HepG2 (cell line): ENCODE measurements around the gene FGGY. TPM values are rescaled to one million over a fixed set of nuclear protein-coding genes. Genes with fewer than 3 reads are reported as not detected.
A peak's percentile ranks its signal among the peaks of the same experiment; 100 is the strongest.

Experiments
- CREM ChIP-seq, 2 experiments: sonication (generic) in 1 of 2; formaldehyde crosslinking in 1 of 2; IDR thresholded peaks; 2 replicates each; pipeline versions ENCODE4 v1.4.0 to v1.6.1; 2016 to 2020; ENCODE audit warnings: antibody characterized with exemption in 1 of 2, mild to moderate bottlenecking in 1 of 2, missing genetic modification reagents in 1 of 2
- EEA1 ChIP-seq: sonication (generic); formaldehyde crosslinking; IDR thresholded peaks from 2 replicates; pipeline ENCODE4 v1.5.1; 2020; ENCODE audit warnings: mild to moderate bottlenecking, missing genetic modification reagents, borderline replicate concordance
- FOXO1 ChIP-seq: sonication (generic); formaldehyde crosslinking; IDR thresholded peaks from 2 replicates; pipeline ENCODE4 v1.4.0; 2020; ENCODE audit warnings: missing genetic modification reagents
- HNF4A ChIP-seq: sonication (generic); formaldehyde crosslinking; IDR thresholded peaks from 2 replicates; pipeline ENCODE4 v1.4.0; 2020; ENCODE audit warnings: missing genetic modification reagents
- HOXA3 ChIP-seq: sonication (generic); formaldehyde crosslinking; IDR thresholded peaks from 2 replicates; pipeline ENCODE4 v1.5.0; 2020; ENCODE audit warnings: missing genetic modification reagents
- IRF9 ChIP-seq: sonication (generic); formaldehyde crosslinking; IDR thresholded peaks from 2 replicates; pipeline ENCODE4 v1.8.0; 2022; ENCODE audit warnings: missing genetic modification reagents, mild to moderate bottlenecking, borderline replicate concordance
- NR2F6 ChIP-seq, 2 experiments: IDR thresholded peaks; 2 replicates each; pipeline ENCODE4 v1.6.1; 2016; ENCODE audit warnings: antibody characterized with exemption in 1 of 2, mild to moderate bottlenecking in 1 of 2
- PPARG ChIP-seq: conservative IDR thresholded peaks from 2 replicates; pipeline ENCODE4 v1.6.1; 2016; ENCODE audit warnings: missing biosample characterization, missing genetic modification reagents
- PRMT3 ChIP-seq: sonication (generic); formaldehyde crosslinking; IDR thresholded peaks from 2 replicates; pipeline ENCODE4 v1.8.1; 2022; ENCODE audit warnings: low read depth, mild to moderate bottlenecking, moderate library complexity, missing genetic modification reagents, borderline replicate concordance
- RERE ChIP-seq: IDR thresholded peaks from 2 replicates; pipeline ENCODE4 v1.6.1; 2016; ENCODE audit warnings: low read depth, missing genetic modification reagents, missing compliant biosample characterization
- XBP1 ChIP-seq: sonication (generic); formaldehyde crosslinking; IDR thresholded peaks from 2 replicates; pipeline ENCODE4 v1.5.0; 2020; ENCODE audit warnings: missing genetic modification reagents
- ZBTB14 ChIP-seq: sonication (generic); formaldehyde crosslinking; IDR thresholded peaks from 2 replicates; pipeline ENCODE4 v1.4.0; 2020; ENCODE audit warnings: missing genetic modification reagents
- ZFP36L1 ChIP-seq: sonication (generic); formaldehyde crosslinking; IDR thresholded peaks from 2 replicates; pipeline ENCODE4 v1.8.0; 2022; ENCODE audit warnings: mild to moderate bottlenecking, missing genetic modification reagents, moderate library complexity
- ZGPAT ChIP-seq: IDR thresholded peaks from 2 replicates; pipeline ENCODE4 v1.6.1; 2016; ENCODE audit warnings: mild to moderate bottlenecking
- ZNF292 ChIP-seq: sonication (generic); formaldehyde crosslinking; IDR thresholded peaks from 2 replicates; pipeline ENCODE4 v1.8.1; 2022; ENCODE audit warnings: mild to moderate bottlenecking, low read depth, missing genetic modification reagents, borderline replicate concordance
- ZNF44 ChIP-seq: sonication (generic); formaldehyde crosslinking; IDR thresholded peaks from 2 replicates; pipeline ENCODE4 v1.5.1; 2020; ENCODE audit warnings: mild to moderate bottlenecking, missing genetic modification reagents
- ZNF710 ChIP-seq: sonication (generic); formaldehyde crosslinking; IDR thresholded peaks from 2 replicates; pipeline ENCODE4 v1.5.0; 2020; ENCODE audit warnings: mild to moderate bottlenecking, missing genetic modification reagents, borderline replicate concordance
- polyA plus RNA-seq, 8 experiments: library from polyadenylated mRNA; depleted of rRNA in 3 of 8; stranded (reverse) in 7 of 8; unstranded in 1 of 8; fragments of >200 nt; fragmentation: Illumina TruSeq in 4 of 8; extraction: Trizol in 4 of 8; gene quantifications; 2 replicates each; pipeline versions ENCODE4 v1.2.1 to v1.2.3, GENCODE V29; 2011 to 2016; ENCODE audit warnings: low read depth in 4 of 8, missing spikeins in 1 of 8, mixed read lengths in 1 of 8; ENCODE audit not compliant: insufficient read depth in 1 of 8
- total RNA-seq, 5 experiments: library from RNA; depleted of rRNA; stranded (reverse); fragments of >200 nt; fragmentation: Illumina TruSeq; extraction: Trizol; gene quantifications; 2 replicates each; pipeline ENCODE4 v1.2.3, GENCODE V29; 2016; ENCODE audit warnings: low read depth in 1 of 5

The FGGY gene
- total and polyA plus RNA-seq, 2 of the 13 experiments (the other 11 are each of a cell fraction or from before 2014, with no cell fraction given) = 15.7 to 27.5 TPM

GRCh38 chr1:59346429-59346828 is 49.5 kb downstream of the FGGY start (continued):
- peak; percentile 83 for TF ChIP-seq RERE
- TF ChIP-seq PPARG (CRISPR knock-in tag) = peak; percentile 36; the same call in 1 of the 2 replicates
- no peak for TF ChIP-seq ZBTB14 (CRISPR knock-in tag)
- TF ChIP-seq ZGPAT (CRISPR knock-in tag) = 0 out of 2 replicates have a peak, but pooled peaks have one; percentile 26
- no peak for TF ChIP-seq HNF4A (CRISPR knock-in tag)
- TF ChIP-seq HOXA3 (CRISPR knock-in tag) = no peak
- TF ChIP-seq CREM (IDR thresholded peaks at IDR 0.05) = peak; percentile 53; the same call in 1 of the 2 replicates
- no peak for TF ChIP-seq CREM (CRISPR knock-in tag; IDR thresholded peaks at IDR 0.05)
- peak; percentile 76; the same call in 1 of the 2 replicates for TF ChIP-seq FOXO1 (CRISPR knock-in tag)
- TF ChIP-seq ZNF292 = no peak
- TF ChIP-seq EEA1 (CRISPR knock-in tag) = no peak
- TF ChIP-seq PRMT3 = no peak
- TF ChIP-seq ZNF44 (CRISPR knock-in tag) = no peak
- TF ChIP-seq IRF9 (CRISPR knock-in tag) = no peak
- TF ChIP-seq ZFP36L1 (CRISPR knock-in tag) = no peak
- TF ChIP-seq XBP1 (CRISPR knock-in tag) = no peak
- TF ChIP-seq ZNF710 = no peak
- peak; percentile 51; the same call in 1 of the 2 replicates for TF ChIP-seq NR2F6 (IDR thresholded peaks at IDR 0.05)
- TF ChIP-seq NR2F6 (CRISPR knock-in tag; IDR thresholded peaks at IDR 0.05) = no peak
